HL-60/S4 (cell line): ENCODE results near the gene CD200.

Experiments used
- in situ Hi-C: fragments of 300-500 bp; cut with MboI; formaldehyde crosslinking; loops from 2 replicates; pipeline ENCODE4 v1.14.3; 2022; ENCODE audit warnings: low sequenced_read_pairs

The CD200 gene

DNA sequence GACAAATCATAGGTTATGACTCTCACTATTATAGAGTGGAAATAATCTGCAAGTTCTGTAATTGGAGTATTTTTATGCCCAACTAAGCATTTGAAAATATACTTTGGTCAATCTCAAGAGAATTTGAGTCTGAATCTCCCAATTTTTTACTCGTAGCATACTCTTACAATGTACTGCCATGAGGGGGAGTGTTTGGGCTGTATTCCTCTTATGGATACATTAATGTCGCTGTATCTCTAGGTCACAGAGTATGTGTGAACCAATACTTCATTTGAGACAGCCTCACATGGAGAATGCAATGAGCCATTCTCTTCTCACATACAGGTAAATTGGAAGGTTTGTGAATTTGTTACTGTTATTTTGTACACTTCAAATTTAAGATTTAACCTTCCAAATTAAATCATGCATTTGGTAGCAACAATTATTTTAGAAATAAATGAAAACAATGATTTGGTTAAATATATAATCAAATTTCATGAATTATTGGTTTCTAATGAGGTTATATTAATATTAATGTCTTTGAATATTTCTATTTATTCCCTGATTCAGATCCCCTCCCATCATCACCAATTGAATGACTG, 5.5 kb upstream of the CD200 start:
- in situ Hi-C loops = no loop called here

DNA sequence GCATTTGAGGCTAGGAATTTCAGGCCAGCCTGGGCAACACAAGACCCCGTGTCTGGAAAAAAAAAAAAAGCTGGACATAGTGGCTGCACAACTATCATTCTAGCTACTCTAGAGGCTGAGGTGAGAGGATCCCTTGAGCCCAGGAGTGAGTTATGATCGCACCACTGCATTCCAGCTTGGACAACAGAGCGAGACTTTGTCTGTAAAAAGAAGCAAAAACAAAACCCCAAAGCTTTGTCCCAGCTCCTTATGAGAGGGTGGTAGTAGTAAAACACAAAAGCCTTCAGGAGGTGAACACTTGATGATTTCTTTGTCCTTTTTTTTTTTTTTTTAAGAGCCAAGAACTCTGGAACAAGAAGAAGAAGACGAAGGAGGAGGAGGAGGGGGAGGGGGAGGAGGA, 1.1 kb upstream of the CD200 start:
- in situ Hi-C loops = no loop called here

DNA sequence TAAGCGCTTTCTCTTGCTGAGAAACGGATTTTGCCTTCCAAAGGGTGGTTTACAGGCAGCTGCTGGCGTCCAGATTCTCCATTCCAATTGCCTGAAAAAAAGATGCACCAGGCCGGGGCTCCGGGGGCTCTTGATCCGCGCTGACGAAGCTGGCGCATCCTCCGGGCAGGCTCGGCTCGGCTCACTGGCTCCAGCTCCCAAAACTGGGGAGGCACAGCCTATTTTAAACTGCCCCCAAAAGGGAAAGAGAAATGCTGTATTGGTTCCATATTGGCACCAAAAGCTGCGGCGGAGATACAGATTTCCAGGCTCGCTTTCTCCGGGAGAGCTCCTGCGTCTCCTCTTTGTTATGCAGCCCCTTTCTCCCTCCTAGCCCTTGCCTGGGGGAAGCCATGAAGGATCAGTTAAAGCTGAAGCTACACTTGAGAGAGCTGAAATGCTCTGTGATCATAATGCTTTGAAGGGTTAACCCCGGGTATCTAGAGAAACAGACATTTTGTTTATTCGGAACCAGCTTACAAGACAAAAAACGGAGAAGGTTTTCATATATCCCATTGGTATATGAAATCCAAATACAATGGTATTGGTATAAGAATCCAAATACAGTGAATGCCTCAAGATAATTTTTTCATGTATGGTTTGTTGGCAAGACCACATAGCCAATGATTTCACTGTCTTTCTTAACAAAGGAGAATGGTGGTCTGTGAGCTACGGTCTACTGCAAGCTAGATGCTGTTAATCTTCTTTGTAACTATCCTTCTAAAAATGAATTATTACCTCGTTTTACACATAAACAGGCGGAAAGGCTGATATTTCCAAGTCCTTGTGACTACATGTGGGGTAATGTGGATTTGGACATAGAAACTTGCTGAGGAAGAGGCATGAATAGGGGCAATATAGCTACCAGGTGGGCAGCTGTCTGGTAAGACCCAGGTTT, 693 bp downstream of the CD200 start:
- in situ Hi-C loops = no loop called here

DNA sequence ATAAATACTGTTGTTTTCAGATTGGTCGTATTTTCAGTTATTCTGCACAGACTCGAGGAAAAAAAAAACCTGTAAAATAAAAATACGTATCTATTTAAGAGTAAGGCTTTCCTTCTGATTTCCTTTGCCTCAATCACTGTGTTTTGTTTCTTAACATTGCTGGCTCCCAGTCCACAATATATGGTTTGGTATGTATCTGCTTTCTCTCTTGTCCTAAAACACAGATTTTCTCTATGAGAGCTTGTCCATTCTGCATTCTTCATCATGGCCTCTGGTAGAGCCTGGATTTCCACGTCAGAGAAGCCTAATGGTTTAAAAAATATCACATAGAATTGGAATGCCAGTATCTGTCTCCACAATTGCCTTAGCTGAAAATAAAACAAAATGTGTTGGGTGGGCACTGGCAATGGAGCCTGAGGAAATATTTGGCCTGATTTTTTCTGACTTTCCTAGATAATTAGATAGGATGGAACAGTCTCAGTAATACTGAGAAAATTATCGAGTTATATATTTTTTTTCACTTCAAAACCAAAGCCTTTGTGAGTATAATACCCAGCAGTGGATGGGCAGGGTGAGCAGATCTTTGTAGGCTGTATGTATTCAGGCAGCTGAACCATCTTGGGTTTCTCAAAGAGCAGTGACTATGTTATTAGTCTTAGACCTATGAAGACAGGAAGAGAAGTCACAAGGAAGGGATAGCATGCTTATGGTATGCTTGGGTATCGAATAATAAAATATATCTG, 1.9 kb downstream of the CD200 start:
- in situ Hi-C loops = no loop called here

DNA sequence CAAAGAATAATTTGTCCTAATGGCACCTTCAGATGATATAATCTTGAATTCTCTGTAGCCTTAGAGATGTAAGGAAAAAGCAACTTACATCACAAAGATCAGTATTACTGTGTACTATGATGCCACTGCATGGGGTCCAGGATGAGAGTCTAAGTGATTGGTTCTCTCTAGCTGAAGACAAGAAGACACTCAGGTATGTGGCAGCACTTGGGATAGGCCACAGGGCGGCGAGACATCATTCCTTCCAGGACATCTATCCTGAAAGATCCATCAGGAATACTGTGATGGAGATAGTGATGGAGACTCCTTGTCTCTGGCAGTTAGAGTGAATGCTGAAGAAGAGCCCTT, 2.5 kb downstream of the CD200 start:
- in situ Hi-C loops = no loop called here

DNA sequence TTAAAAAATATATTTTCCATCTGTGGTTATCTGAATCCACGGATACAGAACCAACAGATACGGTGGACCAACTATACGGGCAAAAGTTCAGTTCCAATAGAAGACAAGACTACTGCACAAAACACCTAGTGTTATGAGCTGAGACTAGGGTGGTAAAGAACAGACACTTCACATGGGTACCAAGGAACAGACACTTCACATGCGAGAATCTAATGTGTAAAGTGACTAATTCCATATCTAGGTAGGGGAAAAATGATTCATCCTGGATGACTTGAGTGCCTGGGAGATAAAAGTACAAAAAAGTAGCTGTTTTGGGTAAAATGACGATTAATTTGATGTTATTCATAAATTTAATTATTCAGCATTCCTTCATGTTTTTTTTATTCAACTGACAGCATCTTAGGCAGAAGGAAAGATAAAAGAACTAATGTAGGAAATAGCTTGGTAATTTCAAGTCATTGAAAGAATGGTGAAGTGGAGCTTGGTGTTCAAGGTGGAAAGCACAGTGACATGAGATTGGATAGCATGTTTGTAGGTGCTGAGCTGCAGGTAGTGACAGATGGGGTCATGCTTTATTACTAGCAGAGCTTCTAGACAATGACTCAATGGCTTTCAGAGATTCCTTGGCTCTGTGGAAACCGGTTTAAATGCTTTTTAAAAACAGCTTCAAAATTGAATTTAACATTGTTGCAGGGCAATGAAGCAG, 5.2 kb downstream of the CD200 start:
- in situ Hi-C loops = no loop called here

DNA sequence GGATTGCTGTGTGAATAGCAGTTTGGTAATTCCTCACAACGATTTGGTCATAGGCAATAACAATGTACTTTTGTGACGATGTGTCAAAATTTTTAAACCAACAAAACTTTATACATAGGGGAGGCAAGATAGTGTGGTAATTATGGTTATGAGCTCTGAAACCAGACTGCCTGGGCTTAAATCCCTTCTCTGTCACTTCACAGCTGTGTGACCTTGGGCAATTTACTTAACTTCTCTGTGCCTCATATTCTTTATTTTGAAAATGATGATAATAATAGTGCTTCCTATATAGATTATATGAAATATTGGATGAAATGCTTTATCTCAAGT, 5.7 kb downstream of the CD200 start:
- in situ Hi-C loops = no loop called here

DNA sequence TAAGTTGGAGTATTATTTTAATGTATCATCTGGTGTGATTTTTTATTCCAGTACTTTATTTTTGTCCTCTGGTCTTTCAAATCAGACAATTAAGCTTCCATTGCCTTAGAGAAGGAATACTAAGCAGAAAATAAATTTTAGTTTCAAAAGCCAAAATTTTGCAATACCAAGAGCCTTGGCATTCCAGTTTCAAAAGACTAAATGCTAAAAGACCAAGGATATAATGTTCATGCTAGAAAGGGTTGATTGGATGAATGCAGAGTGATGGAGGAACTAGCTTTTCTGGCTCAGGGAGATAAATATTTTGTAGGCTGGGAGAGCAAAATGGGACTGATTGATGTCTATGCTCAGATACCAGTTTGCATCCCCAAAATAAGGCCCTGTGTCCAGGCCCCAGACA, 6.2 kb downstream of the CD200 start:
- in situ Hi-C loops = no loop called here

DNA sequence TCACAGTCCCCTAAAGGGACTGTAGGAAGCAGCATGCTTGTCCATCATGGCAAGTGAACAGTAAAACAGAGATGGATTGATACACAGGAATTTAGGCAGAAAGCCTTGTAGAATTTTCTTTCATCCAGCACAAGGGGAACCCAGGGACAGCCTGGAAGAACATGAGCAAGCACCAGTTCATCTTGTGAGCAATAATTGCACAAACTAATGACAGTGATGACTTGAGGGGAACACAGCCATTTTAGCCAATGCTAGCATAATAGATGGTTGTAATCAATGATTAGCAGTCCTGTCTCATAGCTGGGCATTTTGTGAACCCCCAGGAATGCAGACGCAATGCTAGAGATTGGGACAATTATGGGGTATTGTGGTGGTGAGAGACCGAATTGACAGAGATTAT, 6.7 kb downstream of the CD200 start:
- in situ Hi-C loops = no loop called here

DNA sequence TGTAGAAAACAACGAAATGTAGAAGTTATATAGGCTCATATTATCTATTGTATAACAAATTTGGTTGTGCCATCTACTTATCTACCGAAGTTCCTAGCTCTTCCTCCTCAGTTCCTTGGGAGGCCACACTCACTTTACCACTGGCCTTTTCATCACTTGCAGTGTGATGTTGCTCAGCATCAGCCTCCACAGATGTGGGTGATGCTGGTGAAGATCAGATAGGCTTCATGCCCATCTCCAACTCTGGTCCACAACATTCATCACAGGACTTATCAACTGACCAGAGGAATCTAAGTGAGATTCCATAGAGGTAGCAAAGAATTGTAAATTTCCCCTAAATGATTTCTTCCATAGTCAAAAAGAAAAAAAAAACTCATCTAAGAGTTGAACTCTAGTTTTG, 8.4 kb downstream of the CD200 start:
- in situ Hi-C loops = no loop called here

DNA sequence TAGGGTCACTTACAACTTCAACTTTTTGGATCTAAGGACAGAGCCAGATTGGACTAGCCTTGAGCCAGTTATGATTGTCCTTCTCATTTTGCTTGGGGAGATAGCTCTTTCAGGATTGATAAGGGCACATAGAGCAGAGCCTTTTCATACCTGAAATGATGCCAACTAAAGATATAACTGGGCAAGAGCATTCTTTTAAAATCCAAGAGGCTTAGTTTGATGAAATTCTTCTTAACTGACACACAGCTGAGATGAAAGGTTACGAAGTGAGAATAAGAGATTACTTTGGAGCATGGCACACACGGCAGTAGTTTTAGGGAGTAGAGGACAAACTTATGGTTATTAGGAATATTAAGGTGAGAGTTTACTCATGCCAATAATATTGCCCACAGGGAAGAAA, 12.7 kb downstream of the CD200 start:
- in situ Hi-C loops = no loop called here

DNA sequence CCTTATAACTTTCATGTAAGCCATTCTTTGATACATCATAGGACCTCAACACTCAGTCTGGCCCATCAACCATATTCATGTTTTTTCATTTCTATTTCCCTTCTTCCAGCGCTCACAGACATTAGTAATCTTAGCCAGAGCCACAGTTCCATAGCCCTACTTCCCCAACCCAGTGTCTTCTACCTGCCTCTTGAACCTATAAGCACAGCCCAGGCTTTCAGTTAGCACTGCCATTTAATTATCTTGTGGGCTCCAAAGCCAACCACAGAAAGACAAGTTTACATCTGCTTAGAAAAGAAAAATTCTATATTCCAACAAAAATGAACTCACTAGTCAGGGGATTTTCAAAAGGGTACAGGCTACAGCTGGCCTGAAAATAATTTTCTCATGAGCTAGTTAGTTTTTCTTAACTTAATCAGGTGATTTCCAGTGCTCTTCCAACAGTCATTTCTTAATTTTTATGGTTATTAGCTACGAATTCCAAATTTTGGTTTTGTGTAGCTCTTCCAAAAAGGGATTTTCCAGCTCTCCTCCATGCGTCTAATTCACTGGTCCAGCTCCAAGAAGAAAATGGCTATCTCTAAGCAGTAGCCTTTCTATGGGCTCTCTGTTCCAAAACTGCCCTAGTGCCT, 13.7 kb downstream of the CD200 start:
- in situ Hi-C loops = no loop called here

DNA sequence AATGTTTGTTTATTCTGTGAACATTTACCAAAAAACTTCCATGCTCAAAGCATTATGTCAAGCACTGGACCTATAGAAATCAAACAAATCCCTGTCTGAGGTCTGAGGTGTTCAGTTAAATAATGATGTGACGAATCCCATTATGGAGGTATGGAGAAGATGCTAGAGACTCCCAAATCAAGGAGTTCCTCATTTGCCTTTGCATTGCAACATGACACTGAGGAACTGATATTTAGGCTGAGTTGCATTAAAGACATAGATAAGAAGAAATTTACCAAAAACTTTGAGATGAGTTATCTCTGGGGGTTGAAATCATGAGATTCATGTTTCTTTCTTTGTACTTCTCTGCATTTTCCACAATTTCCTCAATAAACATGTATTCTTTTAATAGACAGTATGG, 16.0 kb downstream of the CD200 start:
- in situ Hi-C loops = no loop called here

DNA sequence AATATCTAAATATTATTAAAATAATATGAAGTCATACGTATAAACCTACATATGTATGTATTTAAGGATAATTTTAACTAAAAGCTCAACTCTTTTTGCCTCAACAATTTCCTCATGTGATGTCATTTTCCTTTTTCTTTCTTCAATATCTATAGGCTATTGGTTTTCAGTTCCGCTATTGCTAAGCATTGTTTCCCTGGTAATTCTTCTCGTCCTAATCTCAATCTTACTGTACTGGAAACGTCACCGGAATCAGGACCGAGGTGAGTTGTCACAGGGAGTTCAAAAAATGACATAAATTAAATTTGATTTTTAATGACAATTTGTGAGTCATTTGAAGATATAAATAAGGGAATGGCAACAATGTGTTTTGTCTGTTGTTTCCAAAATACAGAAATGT, 16.6 kb downstream of the CD200 start:
- in situ Hi-C loops = no loop called here

DNA sequence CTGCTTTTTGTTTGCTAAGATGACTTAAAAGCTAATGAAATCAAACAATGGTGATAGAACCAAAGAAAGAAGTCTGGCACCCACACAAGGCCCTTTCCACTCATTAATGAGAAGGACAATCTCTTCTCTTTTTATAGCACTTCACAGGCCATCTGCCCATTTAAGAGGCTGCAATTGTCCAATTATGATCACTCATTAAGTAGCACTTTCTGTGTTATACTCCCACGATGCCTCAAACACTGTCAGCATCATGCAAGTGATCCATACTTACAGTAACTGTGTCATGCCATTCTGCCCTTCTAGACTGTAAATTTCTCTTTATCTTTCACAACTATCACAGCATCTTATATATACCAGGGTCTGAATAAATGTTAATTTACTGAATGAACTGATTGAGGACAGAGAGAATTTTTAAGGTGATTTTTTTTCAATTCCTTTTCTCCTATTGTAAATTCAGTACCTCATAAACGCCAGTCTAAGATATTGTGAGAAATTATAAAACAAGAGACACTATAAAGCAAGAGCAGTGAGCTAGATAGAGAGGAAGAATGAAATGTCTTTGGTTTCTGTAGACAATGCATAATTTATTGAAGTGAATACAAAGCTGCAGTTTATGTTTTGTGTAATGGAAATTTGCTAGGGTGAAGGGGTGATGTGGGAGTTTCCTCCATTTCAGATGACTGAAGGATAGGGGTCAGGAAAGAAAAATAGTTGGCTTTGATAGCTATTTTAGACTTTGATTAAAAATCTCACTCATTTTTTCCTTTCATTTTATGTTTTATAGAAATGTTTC, 17.3 kb downstream of the CD200 start:
- in situ Hi-C loops = no loop called here

DNA sequence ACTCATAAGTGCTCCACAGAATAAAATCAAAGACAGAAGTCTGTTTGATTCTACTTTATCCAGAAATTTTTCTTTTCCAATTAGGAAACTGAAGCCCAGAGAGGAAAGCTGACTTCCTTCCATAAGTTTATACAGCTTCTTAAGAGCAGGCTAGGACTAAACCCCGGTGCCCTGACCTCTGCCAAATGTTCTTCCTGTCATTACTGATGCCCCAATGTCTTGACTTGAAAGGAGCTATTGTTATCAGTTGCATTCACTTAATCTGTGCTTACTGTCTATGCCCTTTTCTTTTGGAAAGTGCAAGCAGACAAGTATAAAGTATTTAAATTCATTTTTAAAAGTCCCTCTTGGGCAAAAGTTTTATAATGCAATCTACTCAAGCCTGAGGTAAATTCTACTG, 18.1 kb downstream of the CD200 start:
- in situ Hi-C loops = no loop called here

DNA sequence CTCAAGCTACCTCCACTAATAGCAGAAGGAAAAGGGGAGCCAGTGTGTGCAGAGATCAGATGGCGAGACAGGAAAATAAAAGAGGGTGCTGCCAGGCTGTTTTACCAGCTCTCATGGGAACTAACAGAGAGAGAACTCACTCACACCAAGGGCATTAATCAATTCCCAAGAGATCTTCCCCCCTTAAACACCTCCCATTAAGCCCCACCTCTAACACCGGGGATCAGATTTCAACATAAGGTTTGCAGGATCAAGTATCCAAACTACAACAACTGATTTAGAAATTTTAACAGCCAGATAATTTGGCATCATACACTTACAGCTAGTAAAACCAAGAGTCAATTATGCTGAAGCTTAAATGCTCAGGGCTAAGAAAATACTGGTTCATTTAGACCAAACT, 18.9 kb downstream of the CD200 start:
- in situ Hi-C loops = no loop called here

DNA sequence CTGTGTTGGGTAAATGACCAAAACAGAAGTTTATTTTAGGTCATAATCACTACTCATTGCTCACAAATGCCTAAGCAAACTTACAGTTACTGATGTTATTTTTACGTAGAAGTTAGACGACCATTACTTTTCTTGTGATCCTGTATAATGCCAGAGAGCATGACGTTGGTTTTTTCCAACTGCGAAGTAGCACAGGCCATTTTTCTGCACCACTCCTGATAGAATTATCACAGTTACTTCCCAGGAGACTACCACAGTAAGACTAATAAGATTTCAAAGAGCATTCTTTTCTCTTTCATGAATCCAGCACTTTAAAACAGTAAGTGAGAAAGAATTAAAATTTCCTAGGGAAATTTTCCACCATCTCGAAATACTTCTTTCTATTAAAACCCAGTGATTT, 19.8 kb downstream of the CD200 start:
- in situ Hi-C loops = no loop called here

DNA sequence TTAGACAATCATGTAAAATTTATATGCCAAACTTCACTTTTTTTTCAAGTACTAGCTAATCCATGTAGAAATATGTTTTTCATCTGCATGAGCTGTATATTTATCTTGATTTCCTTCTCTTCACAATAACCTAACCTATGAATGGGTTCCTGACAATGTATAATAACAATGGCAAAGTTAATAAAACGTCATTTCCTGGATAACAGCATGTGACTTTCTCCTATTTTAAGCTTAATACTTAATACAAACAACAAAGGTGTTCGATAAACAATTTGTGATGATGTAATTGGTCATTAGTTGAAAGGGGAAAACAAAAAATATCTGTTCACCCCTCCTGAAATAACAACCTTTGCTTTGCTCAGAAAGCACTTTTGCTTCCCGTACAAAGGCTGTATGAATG, 20.4 kb downstream of the CD200 start:
- in situ Hi-C loops = no loop called here

DNA sequence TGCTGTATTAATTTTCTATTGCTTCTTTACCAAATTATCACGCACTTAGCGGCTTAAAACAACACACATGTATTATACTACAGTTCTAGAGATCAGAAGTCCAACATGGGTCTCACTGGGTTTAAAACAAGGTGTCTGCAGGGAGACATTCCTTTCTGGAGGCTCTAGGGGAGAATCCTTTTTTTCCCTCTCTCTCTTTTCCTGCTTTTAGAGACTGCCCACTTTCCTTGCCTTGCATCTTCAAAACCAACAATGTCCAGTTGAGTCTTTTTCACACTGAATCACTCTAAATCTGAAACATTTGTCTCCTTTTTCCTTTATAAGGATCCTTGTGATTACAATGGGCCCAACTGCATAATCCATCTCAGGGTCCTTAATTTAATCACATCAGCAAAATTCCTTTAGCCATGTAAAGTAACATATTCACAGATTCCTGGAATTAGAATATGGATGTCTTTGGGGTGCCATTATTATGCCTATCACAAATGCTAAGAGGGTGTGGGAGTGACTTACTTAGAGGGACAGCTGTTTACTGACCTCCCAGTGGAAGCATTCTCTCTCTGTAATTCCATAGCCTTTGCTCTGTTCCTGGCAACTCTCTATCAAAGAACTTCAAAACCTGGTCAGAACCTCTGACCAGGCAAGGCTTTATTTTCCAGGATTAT, 21.8 kb downstream of the CD200 start:
- in situ Hi-C loops = no loop called here
